Stimulated activated CD8-positive, alpha-beta memory T cell treated with anti-CD3 and anti-CD28 coated beads, Interleukin-12 subunit alpha, Interleukin-12 subunit beta, amount 100 ng/mL, for 24 hours (primary cell): ENCODE measurements around the gene PPME1.

Experiments
- DNase-seq: peaks from one replicate; pipeline ENCODE4 v3.0.0-alpha.2; 2020; ENCODE audit errors: extremely low read depth

Gene PPME1

DNA sequence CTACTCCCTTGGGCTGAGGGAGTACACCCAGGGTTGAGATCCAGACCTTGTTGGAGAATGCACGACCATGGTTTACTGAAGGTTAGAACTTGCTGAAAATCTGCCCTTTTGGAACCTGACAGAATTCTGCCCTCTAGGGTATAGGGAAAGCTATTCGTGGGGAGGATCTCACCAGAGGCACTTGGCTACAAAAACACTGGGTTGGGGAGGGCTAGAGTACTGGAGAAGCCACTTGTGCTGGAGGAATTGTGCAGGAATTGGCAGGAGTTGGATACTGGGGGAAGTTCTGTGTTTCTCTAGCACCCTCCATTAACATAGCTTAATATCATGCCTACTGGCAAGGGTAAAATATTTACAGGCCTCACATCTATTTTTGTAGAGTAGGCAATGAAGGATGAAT, 55.8 kb downstream of the PPME1 start:
- no peak for DNase-seq

DNA sequence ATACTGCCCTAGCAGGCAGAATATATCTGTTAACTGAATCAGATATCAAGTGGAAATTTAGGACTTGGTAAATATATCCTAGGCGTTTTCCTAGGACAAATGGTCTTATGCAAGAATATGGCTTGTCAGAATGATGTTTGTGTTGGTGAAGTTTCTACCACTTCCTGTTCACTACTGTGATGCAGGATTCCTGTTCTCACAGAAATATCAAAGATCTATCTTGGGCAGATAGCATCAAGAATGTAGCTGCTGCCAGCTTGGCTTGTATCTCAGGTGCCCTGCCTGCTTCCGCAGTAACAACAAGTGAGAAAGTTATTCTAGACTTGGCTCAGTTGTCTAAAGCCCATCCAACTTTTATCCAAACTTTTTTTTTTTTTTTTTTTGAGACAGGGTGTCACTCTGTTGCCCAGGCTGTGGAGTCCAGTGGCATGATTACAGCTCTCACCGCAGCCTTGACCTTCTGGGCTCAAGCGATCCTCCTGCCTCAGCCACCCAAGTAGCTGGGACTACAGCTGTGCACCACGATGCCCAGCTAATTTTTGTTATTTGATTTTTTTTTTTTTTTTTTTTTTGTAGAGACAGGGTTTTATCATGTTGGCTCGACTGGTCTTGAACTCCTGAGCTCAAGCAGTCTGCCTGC, 61.3 kb downstream of the PPME1 start:
- DNase-seq, result no peak

DNA sequence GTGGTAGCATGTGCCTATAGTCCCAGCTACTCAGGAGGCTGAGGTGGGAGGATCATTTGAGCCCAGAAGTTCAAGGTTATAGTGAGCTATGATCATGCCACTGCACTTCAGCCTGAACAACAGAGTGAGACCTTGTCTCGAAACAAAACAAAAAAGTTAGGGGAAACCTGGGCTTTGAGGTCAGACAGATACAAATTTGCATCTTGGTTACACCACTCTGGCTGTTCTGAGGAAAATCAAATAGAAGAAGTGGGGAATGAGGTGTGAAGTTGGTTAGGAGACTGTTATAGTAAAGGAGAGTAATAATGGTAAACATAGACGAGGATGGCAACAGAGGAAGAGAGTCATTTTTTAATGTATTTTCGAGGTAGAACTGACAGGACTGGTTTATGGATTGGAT, 62.6 kb downstream of the PPME1 start:
- DNase-seq, result no peak

DNA sequence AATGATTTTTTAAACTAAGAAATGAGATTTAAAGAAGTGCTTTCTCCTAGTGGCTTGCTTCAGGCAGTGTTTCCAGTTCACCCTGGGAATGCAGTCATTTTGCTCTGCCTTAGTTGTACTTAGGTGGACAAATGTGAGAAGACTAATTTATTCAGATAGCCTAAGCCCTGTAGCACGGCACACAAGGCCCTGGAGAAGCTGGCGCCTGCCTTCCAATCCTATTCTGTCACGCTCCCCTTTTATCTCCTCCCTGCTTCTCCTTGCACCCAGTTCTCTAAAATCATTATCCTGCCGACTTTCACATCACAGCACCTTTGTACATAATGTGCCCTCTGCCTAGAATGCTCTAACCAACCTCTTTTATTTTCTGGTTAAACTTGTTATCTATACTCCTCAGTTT, 64.0 kb downstream of the PPME1 start:
- no peak for DNase-seq

DNA sequence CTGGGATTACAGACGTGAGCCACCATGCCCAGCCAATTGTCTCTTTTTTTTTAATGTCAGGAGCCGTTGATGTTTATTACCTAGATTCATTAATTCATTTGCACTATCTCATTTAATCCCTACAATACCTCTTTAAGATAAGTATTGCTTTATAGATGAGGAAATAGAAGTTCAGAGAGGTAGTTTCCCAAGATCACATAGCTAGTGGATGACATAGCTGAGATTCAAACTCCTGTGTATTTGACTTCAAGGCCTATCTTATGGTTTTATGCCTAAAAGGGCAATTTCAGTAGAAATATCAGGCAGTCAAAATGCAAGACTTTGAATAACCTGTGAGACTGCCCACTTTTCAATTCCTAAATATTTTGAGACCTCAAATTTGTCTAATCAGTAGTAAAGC, 66.5 kb downstream of the PPME1 start:
- no peak for DNase-seq

DNA sequence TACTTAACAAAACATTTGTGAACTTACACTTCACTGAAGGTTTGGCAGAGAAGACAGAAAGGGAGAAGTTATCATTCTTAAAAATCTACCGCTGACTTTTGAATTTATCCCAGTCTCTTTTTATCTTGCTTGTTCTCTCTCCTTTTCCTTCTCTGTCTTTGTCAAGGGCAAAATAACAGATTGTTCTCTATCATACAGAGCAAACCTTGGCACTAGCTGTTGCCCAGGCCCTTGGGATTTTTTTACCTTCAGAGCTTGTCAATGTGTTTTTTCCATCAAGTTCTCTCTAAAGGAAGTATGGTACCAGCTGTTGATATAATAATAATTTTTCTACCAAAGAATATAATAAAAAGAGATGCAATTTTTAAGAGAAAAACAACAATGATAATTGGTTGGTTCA, 67.2 kb downstream of the PPME1 start:
- DNase-seq, result no peak

DNA sequence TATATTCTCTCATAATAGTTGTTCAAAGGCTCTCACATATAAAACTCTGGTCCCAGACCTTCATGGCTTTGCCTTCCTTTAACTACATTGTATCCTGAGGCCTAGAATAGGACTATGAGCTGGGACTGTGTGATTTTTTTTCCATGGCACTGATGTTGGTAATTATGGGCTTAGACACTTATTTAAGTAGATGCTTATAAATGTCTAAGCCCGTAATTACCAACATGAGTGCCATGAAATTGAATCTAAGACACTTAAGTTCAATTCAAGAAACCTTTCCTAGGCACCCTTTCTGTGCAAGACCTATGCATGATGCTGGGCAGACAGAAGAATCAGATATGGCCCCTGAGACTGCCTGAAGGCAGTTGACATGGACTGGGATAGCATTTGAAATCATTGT, 77.4 kb downstream of the PPME1 start:
- no peak for DNase-seq

DNA sequence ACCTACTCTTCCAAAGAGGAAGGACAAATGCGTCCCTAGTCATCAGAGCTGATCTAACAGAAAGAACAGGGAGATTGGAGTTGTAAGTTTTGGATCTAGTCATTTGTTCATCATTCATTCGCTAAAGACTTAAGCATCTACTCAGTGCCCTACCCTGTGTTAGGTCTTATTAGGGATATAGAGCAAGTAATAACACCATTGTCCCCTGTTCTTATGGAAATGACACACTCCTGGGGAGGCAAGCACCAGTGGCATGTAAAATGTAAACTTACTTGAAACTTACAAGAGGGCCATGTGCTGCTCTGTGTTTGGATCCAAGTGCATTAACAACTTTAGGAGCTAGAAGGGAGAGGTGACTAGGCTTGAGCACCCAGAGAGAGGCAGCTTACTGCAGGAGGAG, 78.4 kb downstream of the PPME1 start:
- no peak for DNase-seq

DNA sequence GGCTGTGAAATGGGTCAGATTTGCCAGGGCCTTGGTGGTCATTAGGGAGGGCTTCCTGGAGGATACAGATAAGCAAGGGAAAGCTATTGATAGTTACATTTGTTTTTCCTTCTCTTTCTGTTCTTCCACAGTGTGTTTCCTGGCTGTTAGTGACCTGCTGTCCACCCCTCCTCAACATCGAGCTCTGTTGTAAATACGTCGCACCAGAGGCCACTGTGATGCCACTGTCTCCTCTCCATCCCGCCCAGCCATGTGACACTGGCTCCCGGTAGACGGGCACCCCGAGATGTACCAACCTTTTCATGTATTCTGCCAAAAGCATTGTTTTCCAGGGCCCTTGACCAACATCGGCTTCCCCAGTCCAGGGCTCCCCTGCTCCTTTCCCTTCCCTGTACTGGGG, 82.3 kb downstream of the PPME1 start:
- DNase-seq, result no peak

DNA sequence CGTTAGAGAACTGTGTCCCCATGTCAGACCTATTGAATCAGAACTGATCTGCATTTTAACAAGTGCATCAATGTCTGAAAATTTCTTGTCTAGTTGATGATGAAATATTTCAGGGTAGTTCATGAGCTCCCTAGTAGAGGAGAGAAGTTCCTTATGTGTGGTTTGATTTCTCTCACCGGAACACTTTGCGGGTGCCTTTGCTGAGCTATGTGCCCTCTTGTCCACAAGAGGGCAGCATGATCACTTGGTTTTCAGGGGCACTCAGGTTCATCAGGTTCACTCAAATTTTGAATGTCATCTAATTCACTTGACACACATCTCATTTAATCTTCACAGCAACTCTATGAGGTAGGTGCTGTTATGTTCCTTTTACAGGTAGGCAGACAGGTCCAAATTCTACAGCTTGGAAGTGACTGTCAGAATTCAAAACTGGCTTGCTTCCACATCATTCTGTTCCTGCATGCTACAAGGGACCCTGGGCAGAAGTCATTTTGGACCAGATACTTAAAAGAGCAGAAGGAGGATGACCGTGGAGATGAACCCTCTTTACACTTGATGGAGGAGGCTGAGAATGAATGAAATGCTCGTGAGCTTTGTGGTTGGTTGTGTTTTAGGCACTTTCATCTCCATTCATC, 84.8 kb downstream of the PPME1 start:
- peak; percentile 5 for DNase-seq

DNA sequence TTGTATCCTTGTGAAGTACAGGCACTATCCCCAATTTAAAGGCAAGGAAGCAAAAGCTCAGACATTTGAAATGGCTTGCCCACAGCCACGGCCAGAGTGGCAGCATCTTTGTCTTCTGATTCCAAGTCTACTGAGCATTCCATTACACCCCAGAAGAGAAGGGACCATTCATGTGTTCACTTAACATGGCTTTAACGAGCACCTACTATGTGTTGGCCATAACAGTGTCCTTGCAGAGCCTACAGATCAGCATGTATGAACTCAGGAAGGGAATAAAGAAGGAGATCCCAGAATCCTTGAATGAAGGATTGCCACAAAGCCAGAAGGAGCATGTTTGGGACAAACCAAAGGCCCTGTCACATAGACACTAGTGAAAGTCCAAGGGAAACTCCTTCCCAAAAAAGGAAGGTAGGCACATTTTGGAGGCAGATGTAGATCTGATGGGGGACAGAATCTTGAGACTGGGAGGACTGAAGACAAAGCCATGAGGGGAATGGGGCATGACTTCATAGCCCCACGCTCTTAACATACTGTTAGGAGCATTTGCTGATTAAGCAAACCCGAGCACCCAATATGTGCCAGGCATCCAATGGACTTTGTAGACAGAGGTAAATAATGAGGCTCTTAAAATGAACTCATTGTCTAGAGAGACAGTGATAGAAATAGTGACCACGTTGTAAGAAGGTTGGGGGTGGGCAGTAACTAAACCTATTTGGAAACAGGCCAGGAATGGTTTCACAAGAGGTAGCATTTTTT, 85.5 kb downstream of the PPME1 start:
- no peak for DNase-seq

DNA sequence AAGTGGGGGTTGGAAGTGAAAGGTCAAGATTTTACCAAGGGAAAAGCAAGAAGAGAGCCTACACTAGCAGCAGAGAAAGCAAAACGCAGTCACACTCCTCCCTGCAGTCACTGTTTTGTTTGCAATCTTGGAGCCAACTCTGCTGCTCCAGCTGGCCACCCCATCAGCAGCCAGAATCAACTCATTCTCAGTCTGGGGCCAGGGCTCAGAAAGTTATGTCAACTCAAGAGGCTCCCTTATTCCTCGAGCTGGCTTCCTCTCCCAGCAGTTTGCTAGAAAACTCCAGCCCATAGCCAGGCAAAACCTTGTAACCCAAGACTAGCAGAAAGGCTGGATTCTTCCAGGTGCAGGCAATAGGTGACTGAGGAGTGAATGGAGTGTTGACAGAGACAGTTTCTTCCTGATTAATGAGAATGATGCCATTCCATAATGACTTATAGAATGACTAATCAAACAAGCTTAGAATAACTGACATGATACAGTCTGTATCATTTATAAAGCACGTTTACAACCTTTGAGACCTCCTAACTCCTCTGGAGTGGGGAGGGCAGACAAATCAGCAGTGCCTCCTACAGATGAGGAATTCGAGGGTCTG, 87.0 kb downstream of the PPME1 start:
- DNase-seq, result no peak

DNA sequence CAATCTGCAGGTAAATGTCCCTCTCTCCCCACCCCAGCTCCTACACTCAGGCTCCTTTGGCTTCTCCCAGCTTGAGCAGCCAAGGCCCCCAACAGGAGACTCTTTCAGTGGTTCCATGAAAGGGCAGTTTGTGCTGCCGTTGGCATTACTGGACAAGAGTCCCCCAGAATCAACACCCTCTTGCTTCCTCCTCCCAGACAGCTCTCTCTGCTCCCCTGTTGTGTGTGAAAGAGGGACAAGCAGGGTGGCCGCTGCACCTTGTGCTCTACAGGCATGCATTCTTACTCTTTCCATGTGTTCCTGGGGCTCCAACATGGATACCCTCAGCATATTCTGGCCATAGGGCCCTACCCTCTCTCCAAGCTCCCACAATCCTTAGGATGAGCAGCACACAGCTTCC, 91.6 kb downstream of the PPME1 start:
- no peak for DNase-seq

DNA sequence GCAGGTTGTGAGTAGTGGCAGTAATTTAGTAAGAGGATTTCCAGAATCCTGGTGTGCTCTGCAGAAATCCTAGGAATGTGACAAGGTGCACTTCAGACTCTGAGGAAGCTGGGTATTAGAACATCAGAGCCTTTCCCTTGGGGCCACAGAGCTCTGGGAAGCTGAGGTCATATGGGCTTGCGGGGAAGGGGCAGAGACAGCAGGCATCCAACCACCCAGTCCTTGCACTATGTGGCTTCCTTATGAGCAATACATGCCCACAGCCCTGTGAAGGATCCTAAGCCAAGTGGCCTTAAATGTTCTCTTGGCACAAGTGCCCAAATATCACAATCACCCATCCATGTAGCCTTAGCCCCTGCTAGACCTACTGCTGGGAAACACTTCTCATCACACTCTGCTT, 94.2 kb downstream of the PPME1 start:
- DNase-seq, result no peak

DNA sequence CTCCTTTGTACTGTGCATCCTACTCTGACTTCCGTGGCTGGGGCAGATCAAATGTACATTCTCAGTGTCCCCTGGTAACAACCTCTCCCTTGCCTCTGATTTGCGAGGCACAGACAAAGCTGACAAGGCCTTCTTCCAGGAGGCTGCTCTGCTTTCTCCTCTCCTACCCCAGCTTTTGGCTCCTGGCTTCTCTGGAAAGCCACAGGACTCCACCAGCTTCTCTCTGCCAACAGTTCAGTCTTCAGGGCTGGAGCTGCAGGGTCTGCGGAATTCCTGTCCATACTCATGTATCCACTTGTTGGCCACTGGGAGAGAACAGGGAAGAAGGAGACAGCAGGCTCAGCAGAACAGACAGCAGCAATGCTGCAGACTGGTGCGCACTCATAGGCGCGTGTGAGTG, 95.9 kb downstream of the PPME1 start:
- no peak for DNase-seq

DNA sequence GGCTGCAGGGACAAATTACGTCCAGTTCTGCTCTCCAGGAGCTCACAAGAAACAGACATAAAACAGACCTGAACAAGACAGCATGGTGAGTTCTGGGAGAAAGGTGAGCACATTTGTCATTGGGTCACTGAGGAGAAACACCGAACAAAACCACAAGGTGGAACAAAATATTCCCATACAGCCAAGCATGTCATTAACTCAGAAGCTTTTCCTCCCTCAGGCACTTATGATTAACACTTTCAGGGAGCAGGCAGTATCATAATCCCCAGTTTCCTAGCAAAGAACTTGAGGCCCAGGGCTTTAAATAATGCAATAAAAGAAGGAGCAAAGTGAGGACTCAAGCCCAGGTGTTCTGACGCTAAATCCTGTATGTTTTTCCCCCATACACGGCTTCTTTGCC, 97.4 kb downstream of the PPME1 start:
- no peak for DNase-seq

DNA sequence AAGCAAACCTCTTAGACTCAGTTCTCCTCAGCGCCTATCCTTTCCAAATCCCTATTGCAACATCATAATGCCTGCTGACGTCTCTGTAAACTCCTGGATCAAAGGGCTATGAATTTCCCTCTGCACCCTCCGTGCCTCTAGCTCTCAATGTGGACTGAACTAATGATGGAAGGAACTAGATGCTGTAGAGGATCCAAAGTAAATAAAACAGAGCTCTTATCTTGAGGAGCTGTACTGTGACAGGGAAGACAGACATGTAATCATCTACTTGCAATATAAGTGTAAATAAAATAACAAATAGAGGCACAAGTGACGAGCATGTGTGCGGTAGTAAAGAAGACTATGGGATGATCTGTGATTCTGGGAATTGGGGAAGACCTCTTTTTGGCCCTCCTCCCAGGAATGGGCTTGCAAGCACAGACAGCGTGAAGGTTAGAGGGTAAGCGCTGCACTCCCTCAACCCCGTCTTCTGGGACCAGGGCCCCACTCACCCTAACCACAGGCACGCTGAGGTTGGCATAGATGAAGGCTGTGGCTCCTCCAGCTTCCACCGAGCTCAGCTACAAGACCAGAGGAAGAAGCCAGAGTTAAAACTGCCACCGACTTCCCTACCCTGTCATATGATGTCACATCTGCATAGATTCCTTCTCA, 98.2 kb downstream of the PPME1 start:
- no peak for DNase-seq

DNA sequence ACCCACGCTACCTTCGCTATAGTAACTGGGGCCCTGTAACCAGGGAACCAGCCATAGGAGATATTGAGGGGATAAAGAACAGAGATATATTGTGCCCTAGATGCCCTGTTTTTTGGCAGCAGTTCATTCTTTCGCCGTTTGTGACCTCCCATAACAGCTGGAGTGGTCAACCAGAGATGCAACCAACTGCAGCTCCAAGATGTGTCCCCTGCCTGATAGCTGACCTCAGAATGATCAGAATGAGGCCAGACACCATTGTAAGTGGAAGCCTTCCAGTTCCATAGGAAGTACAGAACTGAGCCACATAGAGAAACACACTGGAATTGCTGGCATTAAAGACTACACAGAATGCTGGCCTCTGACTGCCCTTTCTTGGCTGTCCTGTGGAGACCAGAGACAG, 101.2 kb downstream of the PPME1 start:
- DNase-seq, result no peak

DNA sequence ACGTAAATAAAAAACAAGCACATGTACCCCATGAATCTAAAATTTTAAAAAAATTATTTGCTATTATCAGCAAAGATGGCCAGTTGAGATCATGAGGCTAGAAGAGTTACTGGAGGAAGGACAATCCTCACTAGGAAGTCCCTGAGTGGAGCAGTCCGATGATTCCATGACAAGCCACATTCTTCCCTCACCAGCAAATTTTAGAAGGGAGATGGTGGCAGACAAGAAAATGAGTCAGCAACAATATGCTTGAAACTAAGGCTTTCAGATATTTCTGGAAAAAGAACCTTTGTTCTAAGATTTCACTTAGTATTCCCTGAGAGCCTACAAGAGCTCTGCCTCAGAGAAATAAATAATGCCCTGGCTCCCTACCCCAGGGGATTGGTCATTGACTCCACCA, 105.5 kb downstream of the PPME1 start:
- no peak for DNase-seq

DNA sequence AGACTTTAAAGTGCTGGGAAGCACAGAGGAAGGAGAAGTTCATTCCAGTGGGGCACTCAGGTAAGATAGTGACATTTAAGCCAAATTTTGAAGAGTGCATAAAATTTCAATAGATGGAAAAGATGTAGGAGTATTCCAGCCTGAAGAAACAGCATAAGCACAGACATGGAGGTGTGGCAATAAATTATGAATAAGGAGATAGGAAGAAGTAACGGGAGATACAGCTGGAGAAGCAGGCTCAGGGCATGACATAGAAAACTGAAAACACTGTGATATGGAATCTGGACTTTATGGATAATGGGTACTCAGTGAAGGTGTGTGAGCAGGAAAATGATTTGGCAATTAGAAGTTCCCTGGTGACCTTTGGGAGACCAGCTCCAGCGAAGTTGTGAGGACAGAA, 107.0 kb downstream of the PPME1 start:
- no peak for DNase-seq

DNA sequence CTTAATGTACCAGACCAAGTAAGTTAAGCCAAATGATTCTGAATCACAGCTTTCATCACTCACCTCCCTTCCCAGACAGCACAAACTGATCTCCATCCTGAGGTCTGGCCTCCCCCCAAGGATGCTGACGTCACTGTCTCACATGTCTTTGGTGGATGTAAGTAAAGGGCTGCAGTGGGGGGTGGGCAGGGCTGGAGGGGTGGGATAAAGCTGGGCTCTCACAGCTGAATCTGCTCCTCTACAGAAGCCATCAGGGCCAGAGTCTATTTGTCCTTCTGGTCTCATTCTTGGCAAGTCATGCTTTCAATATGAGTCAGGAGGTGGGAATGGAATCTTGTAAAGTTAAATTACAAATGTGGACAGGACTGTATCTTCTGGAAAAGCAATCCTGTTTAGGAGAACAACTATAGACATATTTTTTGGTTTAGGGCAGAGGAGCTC, 107.7 kb downstream of the PPME1 start:
- no peak for DNase-seq

DNA sequence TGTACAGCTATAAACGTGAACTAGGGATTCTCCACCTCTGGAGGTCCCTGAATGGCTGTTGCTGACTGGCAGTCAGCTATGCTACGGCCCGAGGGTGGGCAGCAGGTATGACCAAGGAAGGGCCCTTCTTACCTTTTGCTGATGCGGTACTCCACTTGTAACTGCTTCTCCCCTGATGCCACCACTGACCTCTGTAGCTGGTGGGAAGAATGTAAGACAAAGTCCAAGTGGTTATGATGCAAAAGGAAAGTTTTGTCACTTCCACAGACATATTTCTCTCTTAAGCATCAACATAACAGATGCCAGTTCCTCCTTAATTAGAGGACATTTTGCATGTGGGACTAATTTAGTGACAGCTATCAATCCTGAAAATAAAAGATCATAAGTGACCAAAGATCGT, 108.2 kb downstream of the PPME1 start:
- DNase-seq, result no peak
